Gastroesophageal sphincter (tissue), 4 donors: ENCODE measurements around the gene LRP6. TPM values are rescaled to one million over a fixed set of nuclear protein-coding genes. Genes with fewer than 3 reads are reported as not detected.
"Not testable (repeated sequence)": the region's sequence is repeated elsewhere in the genome, so short reads cannot be mapped to it uniquely, and the experiment has no call there.

ENCODE experiments used
- ATAC-seq: fragments of 150-250 bp; one replicate; pipeline ENCODE4 v1.9.1; 2016; ENCODE audit warnings: mild to moderate bottlenecking, moderate library complexity
- H3K27ac ChIP-seq, 4 donors: fragments of 200-600 bp; sonication (generic) in 3 of 4; 1 replicate in 3 of 4; 2 replicates in 1 of 4; pipeline ENCODE4 v1.5.1; 2016 to 2019
- H3K27me3 ChIP-seq: fragments of 200-600 bp; sonication (generic); one replicate; pipeline ENCODE4 v1.5.1; 2019
- H3K36me3 ChIP-seq, 2 donors: fragments of 200-600 bp; sonication (generic); one replicate each; pipeline ENCODE4 v1.5.1; 2019; ENCODE audit warnings: control low read depth in 1 of 2
- H3K4me1 ChIP-seq, 3 donors: fragments of 200-600 bp; sonication (generic); 1 replicate in 2 of 3; 2 replicates in 1 of 3; pipeline ENCODE4 v1.5.1; 2016 to 2019; ENCODE audit warnings: control low read depth in 2 of 3
- H3K4me3 ChIP-seq, 2 donors: fragments of 200-600 bp; sonication (generic); one replicate each; pipeline ENCODE4 v1.5.1; 2019; ENCODE audit warnings: mild to moderate bottlenecking in 1 of 2, moderate library complexity in 1 of 2
- H3K9me3 ChIP-seq, 3 donors: fragments of 200-600 bp; sonication (generic); one replicate each; pipeline ENCODE4 v1.5.1; 2017 to 2019; ENCODE audit warnings: control low read depth in 2 of 3
- EP300 ChIP-seq: sonication (generic); formaldehyde crosslinking; IDR thresholded peaks from one replicate; pipeline ENCODE4 v1.6.1; 2017; ENCODE audit warnings: antibody characterized with exemption, mild to moderate bottlenecking
- POLR2A ChIP-seq, 2 donors: fragments of 450-650 bp; IDR thresholded peaks; one replicate each; pipeline ENCODE4 v1.6.1; 2017; ENCODE audit warnings: antibody characterized with exemption in 2 of 2, mild to moderate bottlenecking in 2 of 2, moderate library complexity in 1 of 2
- POLR2AphosphoS5 ChIP-seq: sonication (generic); formaldehyde crosslinking; IDR thresholded peaks from one replicate; pipeline ENCODE4 v1.6.1; 2017; ENCODE audit warnings: antibody characterized with exemption
- WGBS, 2 donors: methylation state at CpG; one replicate each; pipeline ENCODE4 v1.1.5; 2018; ENCODE audit warnings: low coverage in 1 of 2; 5-methylcytosine and 5-hydroxymethylcytosine counted together
- total RNA-seq, 4 donors: library from RNA; depleted of rRNA; stranded (reverse); fragments of >200 nt; gene quantifications; one replicate each; pipeline ENCODE4 v1.1.0, GENCODE V29; 2016
- TF ChIP-seq, protein P1 (sequence below), 4 experiments: fragments of 200-600 bp in 2 of 4; fragments of 450-650 bp in 2 of 4; sonication (generic) in 1 of 4; IDR thresholded peaks; one replicate each; pipeline ENCODE4 v1.5.1; 2017 to 2019; ENCODE audit warnings: antibody characterized with exemption in 4 of 4, mild to moderate bottlenecking in 2 of 4, moderate library complexity in 2 of 4

Gene LRP6
- total RNA-seq, 4 donors from 2014 or later = 34.5 to 58.5 (median 42.6) TPM

DNA sequence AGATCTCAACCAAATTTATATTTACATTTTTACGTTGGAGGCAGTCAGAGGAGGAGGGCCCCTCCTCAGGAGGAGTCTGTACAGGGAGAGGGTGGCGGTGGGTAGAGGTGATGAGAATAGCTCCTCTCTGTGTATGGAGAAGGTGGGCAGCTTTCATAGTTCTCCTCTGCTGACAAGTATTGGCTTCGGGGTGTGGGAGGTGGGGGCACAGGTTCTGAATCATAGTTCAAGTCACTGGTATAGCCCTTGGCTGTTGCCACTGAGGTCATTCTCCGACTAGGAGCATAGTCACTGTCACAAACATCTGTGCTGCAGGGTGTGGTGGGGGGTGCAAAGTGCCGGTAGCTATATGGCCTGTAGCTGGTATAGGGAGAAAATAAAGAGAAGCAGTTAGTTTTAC, 145.8 kb downstream of the LRP6 start:
- 70 to 71% methylated on average over 2 to 4 of the region's 5 CpGs for WGBS, 2 donors
- Histone ChIP-seq H3K27me3 (no peaks in the 10 kb centered on the region), H3K9me3 (no peaks in the 10 kb centered on the region), H3K36me3 (peaks cover 0 to 58% of the 10 kb centered on the region in 2 donors), H3K27ac (no peak overlapping the region), H3K4me1 (peaks cover 0 to 3% (median 0%) of the 10 kb centered on the region in 3 donors), H3K4me3 (no peak overlapping the region)
- TF ChIP-seq EP300 (no peak), POLR2A (IDR thresholded peaks at IDR 0.05) (no peak), POLR2AphosphoS5 (no peak)
- TF ChIP-seq, protein P1, sequence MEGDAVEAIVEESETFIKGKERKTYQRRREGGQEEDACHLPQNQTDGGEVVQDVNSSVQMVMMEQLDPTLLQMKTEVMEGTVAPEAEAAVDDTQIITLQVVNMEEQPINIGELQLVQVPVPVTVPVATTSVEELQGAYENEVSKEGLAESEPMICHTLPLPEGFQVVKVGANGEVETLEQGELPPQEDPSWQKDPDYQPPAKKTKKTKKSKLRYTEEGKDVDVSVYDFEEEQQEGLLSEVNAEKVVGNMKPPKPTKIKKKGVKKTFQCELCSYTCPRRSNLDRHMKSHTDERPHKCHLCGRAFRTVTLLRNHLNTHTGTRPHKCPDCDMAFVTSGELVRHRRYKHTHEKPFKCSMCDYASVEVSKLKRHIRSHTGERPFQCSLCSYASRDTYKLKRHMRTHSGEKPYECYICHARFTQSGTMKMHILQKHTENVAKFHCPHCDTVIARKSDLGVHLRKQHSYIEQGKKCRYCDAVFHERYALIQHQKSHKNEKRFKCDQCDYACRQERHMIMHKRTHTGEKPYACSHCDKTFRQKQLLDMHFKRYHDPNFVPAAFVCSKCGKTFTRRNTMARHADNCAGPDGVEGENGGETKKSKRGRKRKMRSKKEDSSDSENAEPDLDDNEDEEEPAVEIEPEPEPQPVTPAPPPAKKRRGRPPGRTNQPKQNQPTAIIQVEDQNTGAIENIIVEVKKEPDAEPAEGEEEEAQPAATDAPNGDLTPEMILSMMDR (IDR thresholded peaks at IDR 0.05) = no peak
- ATAC-seq = no peak

- no peaks in the 10 kb centered on the region for H3K9me3 ChIP-seq
- peaks cover 0 to 34% of the 10 kb centered on the region in 2 donors for H3K36me3 ChIP-seq
- H3K27me3 ChIP-seq = no peaks in the 10 kb centered on the region
- H3K27ac ChIP-seq = no peak overlapping the region
- no peak for ATAC-seq
- no peaks in the 10 kb centered on the region for H3K4me1 ChIP-seq
- H3K4me3 ChIP-seq = no peak overlapping the region
- WGBS, 2 donors = 86 to 94% methylated on average over 2 of the region's 2 CpGs
- TF ChIP-seq EP300 (no peak), POLR2AphosphoS5 (no peak), POLR2A (IDR thresholded peaks at IDR 0.05) (no peak)
- TF ChIP-seq, protein P1 (IDR thresholded peaks at IDR 0.05) = no peak
Measured at GRCh38 chr12:12116677-12117076, 150.2 kb downstream of the LRP6 start.

GRCh38 chr12:12115514-12115913, 151.3 kb downstream of the LRP6 start:
- H3K4me1 ChIP-seq = no peaks in the 10 kb centered on the region
- ATAC-seq = peak; percentile 48
- H3K36me3 ChIP-seq = peaks cover 0 to 30% of the 10 kb centered on the region in 2 donors
- WGBS, 2 donors = 78 to 100% methylated on average over 1 of the region's 4 CpGs
- no peak overlapping the region for H3K27ac ChIP-seq
- no peaks in the 10 kb centered on the region for H3K27me3 ChIP-seq
- H3K9me3 ChIP-seq = no peaks in the 10 kb centered on the region
- no peak overlapping the region for H3K4me3 ChIP-seq
- TF ChIP-seq, protein P1 (IDR thresholded peaks at IDR 0.05) = no peak
- TF ChIP-seq POLR2AphosphoS5 (no peak), EP300 (no peak), POLR2A (IDR thresholded peaks at IDR 0.05) (no peak)

DNA sequence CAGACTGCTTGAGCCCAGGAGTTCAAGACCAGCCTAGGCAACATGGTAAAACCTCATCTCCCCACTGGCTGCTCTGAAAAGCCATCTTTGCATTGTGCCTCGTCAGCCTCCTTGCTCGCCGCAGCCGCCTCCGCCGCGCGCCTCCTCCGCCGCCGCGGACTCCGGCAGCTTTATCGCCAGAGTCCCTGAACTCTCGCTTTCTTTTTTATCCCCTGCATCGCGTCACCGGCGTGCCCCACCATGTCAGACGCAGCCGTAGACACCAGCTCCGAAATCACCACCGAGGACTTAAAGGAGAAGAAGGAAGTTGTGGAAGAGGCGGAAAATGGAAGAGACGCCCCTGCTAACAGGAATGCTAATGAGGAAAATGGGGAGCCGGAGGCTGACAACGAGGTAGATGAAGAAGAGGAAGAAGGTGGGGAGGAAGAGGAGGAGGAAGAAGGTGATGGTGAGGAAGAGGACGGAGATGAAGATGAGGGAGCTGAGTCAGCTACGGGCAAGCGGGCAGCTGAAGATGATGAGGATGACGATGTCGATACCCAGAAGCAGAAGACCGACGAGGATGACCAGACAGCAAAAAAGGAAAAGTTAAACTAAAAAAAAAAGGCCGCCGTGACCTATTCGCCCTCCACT, 155.8 kb downstream of the LRP6 start:
- ATAC-seq, H3K4me1 ChIP-seq, H3K27me3 ChIP-seq, H3K27ac ChIP-seq, H3K4me3 ChIP-seq: not testable (repeated sequence)
- peaks cover 0 to 20% of the 10 kb centered on the region in 2 donors for H3K36me3 ChIP-seq
- 84% methylated on average over 20 of the region's 37 CpGs; no CpG with 5 or more reads in 1 of the 2 donors for WGBS, 2 donors
- H3K9me3 ChIP-seq = peaks cover 0 to 29% (median 0%) of the 10 kb centered on the region in 3 donors

GRCh38 chr12:12108441-12109058, 158.3 kb downstream of the LRP6 start:
- Histone ChIP-seq H3K9me3 (peaks cover 0 to 29% (median 0%) of the 10 kb centered on the region in 3 donors), H3K4me3 (no peak overlapping the region), H3K36me3 (peaks cover 0 to 20% of the 10 kb centered on the region in 2 donors), H3K27ac (no peak overlapping the region), H3K27me3 (no peaks in the 10 kb centered on the region), H3K4me1 (no peaks in the 10 kb centered on the region)
- no peak for ATAC-seq
- WGBS, 2 donors = 100% methylated on average over 1 of the region's 1 CpG
- no peak for TF ChIP-seq POLR2AphosphoS5
- TF ChIP-seq EP300 = no peak
- TF ChIP-seq, protein P1 (IDR thresholded peaks at IDR 0.05) = no peak
- no peak for TF ChIP-seq POLR2A (IDR thresholded peaks at IDR 0.05)
